ENCODE measurements around the gene NPIPA1.
"Not testable (repeated sequence)": the region's sequence is repeated elsewhere in the genome, so short reads cannot be mapped to it uniquely, and the experiment has no call there.

Gene NPIPA1

GRCh38 chr16:14937143-14937542 lies at the start of gene NPIPA1:
Gene NPIPA1 (plus strand): TSS chr16:14937443. CDS start chr16:14937443, 0 bp downstream.
- not testable (repeated sequence) for DNase-seq (ENCODE audit: low read depth)

DNA sequence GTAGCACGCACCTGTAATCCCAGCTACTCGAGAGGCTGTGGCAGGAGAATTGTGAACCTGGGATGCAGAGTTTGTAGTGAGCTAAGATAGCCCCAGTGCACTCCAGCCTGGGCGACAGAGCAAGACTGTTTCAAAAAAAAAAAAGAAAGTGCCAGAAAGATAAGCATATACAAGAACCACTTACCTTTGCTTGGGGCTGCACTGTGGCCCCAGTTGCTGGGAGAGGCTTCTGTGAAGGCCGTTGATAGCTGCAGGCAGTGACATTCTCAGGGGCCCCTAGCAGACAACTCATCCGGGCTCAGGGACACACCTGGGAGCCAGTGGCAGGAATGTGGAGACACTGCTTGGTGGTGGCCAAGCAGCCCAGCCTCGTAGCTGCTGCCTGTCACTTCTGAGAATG lies 45.1 kb upstream of the NPIPA1 start:
- DNase-seq (ENCODE audit: low read depth) = not testable (repeated sequence)

- DNase-seq (ENCODE audit: low read depth) = not testable (repeated sequence)
Measured at GRCh38 chr16:14895382-14895781, 41.9 kb upstream of the NPIPA1 start.

GRCh38 chr16:14896023-14896422 lies 41.2 kb upstream of the NPIPA1 start:
- DNase-seq (ENCODE audit: low read depth) = not testable (repeated sequence)

- not testable (repeated sequence) for DNase-seq (ENCODE audit: low read depth)
Measured at GRCh38 chr16:14897006-14897664, 40.1 kb upstream of the NPIPA1 start.

DNA sequence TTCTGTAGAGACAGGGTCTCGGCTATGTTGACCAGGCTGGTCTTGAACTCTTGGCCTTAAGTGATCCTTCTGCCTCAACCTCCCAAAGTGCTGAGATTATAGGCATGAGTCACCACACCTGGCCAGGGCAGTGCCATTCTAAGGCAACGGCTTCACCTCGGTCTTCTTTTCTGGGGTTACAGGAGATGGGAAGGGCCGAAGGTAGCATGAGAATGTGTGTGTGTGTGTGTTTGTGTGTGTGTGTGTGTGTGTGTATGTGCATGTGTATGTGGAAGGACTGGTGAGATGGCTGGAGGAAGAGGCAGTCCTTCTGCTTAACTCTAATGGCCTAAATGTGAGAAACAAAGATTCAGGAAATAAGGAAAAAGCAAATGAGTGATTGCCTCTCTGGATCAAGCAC lies 39.1 kb upstream of the NPIPA1 start:
- DNase-seq (ENCODE audit: low read depth) = not testable (repeated sequence)

GRCh38 chr16:14903191-14903957 lies 33.9 kb upstream of the NPIPA1 start:
- DNase-seq (ENCODE audit: low read depth) = not testable (repeated sequence)

GRCh38 chr16:14909744-14910143 lies 27.5 kb upstream of the NPIPA1 start:
- not testable (repeated sequence) for DNase-seq (ENCODE audit: low read depth)

DNA sequence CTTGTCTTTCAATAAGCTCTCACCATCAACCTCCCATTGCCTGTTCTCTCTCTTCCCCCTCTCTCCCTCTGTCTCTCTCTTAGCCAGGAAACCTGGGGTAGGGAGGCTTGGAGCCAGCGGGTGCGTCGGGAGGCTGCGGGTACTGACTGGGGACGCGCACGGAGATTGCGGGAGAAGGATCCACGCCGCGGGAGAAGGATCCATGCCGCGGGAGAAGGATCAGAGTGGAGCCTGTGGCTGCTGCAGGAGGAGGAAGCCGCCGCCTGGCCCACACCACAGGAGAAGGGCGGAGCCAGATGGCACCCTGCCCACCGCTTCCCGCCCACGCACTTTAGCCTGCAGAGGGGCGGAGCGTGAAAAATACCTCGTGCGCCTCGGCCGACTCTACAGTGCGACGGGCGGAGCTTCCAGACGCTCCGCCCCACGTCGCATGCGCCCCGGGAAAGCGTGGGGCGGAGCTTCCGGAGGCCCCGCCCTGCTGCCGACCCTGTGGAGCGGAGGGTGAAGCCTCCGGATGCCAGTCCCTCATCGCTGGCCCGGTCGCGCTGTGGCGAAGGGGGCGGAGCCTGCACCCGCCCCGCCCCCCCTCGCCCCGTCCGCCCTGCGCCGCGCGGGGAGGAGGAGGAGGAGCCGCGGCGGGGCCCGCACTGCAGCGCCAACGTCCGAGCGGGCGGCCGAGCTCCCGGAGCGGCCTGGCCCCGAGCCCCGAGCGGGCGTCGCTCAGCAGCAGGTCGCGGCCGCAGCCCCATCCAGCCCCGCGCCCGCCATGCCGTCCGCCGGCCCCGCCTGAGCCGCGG lies 26.2 kb upstream of the NPIPA1 start:
- DNase-seq (ENCODE audit: low read depth) = not testable (repeated sequence)

DNA sequence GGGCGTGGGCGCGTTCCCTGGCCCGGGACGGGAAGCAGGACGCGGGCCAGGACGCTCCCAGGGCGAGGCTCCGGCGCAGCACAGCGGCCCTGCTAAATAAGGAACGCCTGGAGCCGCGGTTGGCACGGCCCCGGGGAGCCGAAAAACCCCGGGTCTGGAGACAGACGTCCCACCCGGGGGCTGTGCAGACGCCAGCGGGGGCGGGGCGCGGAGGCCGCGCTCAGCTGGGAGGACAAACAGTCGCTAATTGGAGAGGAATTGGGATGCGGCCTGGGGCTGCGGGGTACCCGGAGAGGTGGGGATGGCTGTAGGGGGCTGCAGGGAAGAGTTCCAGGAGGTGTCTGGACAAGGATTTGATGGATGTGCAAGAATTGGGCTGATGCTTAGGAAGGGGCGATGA lies 25.3 kb upstream of the NPIPA1 start:
- DNase-seq (ENCODE audit: low read depth) = not testable (repeated sequence)

DNA sequence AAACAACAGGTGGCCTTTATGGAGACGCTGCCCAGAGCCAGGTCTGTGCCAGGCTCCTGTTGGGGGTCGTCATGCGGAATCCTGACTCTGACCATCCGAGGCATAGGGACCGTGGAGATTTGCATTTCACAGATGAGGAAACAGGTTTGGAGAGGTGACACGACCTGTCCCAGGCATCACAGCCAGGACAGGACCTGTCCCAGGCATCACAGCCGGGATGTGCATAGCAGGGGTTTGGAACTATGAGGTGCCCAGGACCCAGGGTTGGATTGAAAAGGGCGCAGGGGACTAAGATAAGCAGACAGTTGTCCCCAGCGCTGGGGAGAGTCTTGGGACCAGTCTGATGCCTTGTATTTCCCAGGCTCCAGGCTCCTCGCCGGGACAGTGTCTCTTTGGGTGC lies 24.7 kb upstream of the NPIPA1 start:
- DNase-seq (ENCODE audit: low read depth) = not testable (repeated sequence)

GRCh38 chr16:14918504-14918903 lies 18.7 kb upstream of the NPIPA1 start:
- DNase-seq (ENCODE audit: low read depth) = not testable (repeated sequence)

GRCh38 chr16:14919837-14920600 lies 17.2 kb upstream of the NPIPA1 start:
- not testable (repeated sequence) for DNase-seq (ENCODE audit: low read depth)

- DNase-seq (ENCODE audit: low read depth) = not testable (repeated sequence)
Measured at GRCh38 chr16:14922285-14922684, 15.0 kb upstream of the NPIPA1 start.

- DNase-seq (ENCODE audit: low read depth) = not testable (repeated sequence)
Measured at GRCh38 chr16:14922968-14923367, 14.3 kb upstream of the NPIPA1 start.

GRCh38 chr16:14923394-14924088 lies 13.7 kb upstream of the NPIPA1 start:
- DNase-seq (ENCODE audit: low read depth) = not testable (repeated sequence)

DNA sequence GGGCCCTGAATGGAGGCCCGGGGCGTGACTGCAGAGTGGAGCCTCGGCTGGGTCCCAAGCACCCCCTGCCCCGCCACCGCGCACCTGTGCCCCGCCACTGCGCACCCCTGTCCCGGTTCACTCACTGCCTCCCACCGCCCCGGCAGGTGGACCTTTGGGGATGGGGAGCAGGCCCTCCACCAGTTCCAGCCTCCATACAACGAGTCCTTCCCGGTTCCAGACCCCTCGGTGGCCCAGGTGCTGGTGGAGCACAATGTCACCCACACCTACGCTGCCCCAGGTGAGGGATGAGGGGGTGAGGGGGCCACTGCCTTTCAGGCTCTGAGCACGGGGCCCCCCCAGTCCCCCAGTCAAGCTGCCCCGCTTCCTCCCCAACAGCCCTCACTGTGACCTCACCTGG lies 12.9 kb upstream of the NPIPA1 start:
- not testable (repeated sequence) for DNase-seq (ENCODE audit: low read depth)

DNA sequence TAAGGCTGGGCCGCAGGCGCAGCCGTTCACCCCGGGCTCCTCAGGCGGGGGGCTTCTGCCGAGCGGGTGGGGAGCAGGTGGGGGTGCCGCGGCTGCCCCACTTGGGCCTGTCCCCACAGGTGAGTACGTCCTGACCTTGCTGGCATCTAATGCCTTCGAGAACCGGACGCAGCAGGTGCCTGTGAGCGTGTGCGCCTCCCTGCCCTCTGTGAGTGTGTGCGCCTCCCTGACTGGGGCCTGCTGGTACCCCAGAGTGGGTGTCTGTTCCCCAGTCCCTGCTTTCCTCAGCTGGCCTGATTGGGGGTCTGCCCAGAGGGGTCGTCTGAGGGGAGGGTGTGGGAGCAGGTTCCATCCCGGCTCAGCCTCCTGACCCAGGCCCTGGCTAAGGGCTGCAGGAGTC lies 12.3 kb upstream of the NPIPA1 start:
- not testable (repeated sequence) for DNase-seq (ENCODE audit: low read depth)

GRCh38 chr16:14928064-14928714 lies 9.1 kb upstream of the NPIPA1 start:
- not testable (repeated sequence) for DNase-seq (ENCODE audit: low read depth)

GRCh38 chr16:14929176-14929575 lies 8.1 kb upstream of the NPIPA1 start:
- DNase-seq (ENCODE audit: low read depth) = not testable (repeated sequence)

All from activated T-cell treated with anti-CD3 and anti-CD28 coated beads for 1 hour (primary cell).